Right hindlimb (tissue), 1 donor: ENCODE results near the gene GIMAP2.
A peak's percentile ranks its signal among the peaks of the same experiment; 100 is the strongest.
"Not testable (repeated sequence)": the region's sequence is repeated elsewhere in the genome, so short reads cannot be mapped to it uniquely, and the experiment has no call there.

ENCODE experiments used
- DNase-seq: peaks from one replicate; pipeline ENCODE4 v3.0.0-alpha.2; 2018

The GIMAP2 gene

DNA sequence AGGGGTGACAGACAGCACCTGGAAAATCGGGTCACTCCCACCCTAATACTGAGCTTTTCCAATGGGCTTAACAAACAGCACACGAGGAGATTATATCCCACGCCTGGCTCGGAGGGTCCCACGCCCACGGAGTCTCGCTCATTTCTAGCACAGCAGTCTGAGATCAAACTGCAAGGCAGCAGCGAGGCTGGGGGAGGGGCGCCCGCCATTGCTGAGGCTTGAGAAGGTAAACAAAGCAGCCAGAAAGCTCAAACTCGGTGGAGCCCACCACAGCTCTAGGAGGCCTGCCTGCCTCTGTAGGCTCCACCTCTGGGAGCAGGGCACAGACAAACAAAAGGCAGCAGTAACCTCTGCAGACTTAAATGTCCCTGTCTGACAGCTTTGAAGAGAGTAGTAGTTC is 6.9 kb upstream of the GIMAP2 start:
- not testable (repeated sequence) for DNase-seq

DNA sequence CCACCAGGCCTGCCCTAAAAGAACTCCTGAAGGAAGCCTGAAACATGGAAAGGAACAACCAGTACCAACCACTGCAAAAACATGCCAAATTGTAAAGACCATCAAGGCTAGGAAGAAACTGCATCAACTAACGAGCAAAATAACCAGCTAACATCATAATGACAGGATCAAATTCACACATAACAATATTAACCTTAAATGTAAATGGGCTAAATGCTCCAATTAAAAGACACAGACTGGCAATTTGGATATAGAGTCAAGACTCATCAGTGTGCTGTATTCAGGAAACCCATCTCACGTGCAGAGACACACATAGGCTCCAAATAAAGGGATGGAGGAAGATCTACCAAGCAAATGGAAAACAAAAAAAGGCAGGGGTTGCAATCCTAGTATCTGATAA is 5.1 kb upstream of the GIMAP2 start:
- not testable (repeated sequence) for DNase-seq

GRCh38 chr7:150686030-150686631 is 625 bp downstream of the GIMAP2 start:
- no peak for DNase-seq

DNA sequence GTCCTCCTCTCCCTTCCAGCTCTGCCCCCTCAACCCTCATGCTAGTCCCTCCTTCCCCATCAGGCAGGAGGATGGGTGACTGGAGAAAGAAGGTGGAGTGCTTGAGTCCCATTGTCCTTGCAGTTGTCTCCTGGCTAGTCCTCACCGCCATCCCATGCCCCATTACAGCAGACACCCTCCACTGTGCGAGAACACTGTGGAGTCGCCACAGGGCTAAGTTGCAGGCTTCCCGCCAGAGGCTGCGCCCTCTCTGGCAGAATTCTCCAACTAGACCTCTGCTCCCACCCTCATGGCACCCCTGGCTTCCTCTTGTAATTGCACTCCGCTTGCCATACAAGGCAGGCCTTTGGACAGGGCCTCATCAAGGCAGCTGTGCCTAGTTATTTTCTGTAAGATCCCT is 3.1 kb downstream of the GIMAP2 start:
- no peak for DNase-seq

DNA sequence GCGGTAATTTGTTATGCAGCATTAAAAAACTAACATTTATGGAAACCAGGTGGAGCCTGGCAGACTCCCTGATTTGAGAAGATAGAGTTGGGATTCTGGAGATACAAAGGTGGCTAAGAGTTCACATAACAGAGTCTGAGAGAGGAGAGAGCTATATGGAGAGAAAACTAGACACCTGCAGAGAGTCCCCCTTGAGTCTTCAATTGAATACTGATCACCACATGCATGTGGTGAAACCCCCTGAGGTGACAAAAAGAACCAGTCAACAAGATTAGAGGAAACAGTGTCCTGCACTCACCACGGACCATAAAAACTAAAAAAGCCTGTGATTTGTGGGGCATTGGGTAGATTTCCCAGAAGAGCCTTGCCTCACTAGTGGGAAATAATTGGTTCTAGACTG is 10.1 kb downstream of the GIMAP2 start:
- DNase-seq = no peak

GRCh38 chr7:150703209-150703608 is 17.7 kb downstream of the GIMAP2 start:
- DNase-seq = no peak

DNA sequence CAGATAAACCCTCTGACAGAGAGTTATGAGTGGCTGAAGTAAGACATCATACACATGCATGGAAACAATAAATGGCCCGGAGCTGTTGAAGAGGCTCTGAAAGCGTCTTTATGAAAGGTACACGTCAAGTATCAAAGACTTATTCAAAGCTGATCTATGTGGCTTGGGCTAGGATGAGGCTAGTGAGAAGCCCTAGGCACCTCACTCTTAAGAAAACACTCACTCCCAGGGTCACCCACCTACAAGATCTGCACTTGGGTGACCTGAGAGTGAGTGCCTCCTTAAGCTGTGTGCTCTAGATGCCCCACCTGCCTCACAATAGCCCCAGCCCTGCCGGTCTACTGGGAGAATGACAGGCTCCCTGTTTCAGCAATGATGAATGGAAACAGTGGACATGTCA is 29.8 kb downstream of the GIMAP2 start:
- DNase-seq = no peak

DNA sequence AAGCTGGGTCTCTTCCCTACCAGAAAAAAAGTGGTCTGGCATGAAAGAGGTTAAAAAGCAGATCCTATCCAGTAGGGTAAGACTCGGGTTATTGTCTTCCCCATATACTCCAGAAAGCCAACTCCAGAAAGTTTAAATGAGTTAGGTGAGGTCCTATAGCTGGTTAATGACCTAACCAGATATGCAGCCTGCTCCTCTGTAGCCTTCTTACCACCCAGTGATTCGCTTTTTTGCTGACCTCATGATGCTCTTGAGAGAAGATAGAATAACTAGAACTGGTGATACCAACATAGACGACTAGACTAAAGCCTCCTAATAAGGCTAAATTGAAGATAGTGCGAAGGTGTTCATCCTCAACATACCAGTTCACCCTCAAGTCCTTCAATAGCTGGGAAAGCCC is 30.2 kb downstream of the GIMAP2 start:
- no peak for DNase-seq

GRCh38 chr7:150716368-150716767 is 30.9 kb downstream of the GIMAP2 start, which contains the start of gene GIMAP1:
GIMAP1 (plus strand) TSS chr7:150716613; CDS start chr7:150719048, 2,435 bp downstream.
- peak; percentile 27 for DNase-seq

GRCh38 chr7:150716939-150717338 is 31.4 kb downstream of the GIMAP2 start:
- DNase-seq = no peak

GRCh38 chr7:150717814-150718420 is 32.4 kb downstream of the GIMAP2 start:
- DNase-seq = no peak

DNA sequence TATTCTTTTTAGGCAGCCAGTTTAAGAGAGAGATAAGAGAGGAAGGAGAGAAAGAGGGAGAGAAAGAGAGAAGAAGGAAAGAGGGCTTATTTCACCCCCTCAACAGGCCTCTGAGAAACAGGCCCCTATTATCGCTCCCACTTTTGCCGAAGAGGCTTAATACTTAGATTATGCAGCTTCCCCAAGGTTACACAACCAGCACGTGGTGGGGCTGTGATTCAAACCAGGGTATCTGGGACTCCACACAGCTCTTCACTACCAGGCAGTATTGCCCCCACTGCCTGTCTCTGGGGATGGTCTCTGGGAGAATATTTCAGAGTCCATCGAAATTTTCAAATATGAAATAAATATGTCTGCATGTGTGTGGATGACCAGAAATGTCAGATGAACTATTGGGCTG is 33.9 kb downstream of the GIMAP2 start:
- no peak for DNase-seq

- DNase-seq = no peak
Observed at GRCh38 chr7:150719960-150720891, 34.7 kb downstream of the GIMAP2 start.

- DNase-seq = no peak
Observed at GRCh38 chr7:150721970-150722373, 36.5 kb downstream of the GIMAP2 start.

GRCh38 chr7:150722431-150722931 is 37.0 kb downstream of the GIMAP2 start:
- DNase-seq = no peak

- no peak for DNase-seq
Observed at GRCh38 chr7:150723467-150723866, 38.0 kb downstream of the GIMAP2 start.

DNA sequence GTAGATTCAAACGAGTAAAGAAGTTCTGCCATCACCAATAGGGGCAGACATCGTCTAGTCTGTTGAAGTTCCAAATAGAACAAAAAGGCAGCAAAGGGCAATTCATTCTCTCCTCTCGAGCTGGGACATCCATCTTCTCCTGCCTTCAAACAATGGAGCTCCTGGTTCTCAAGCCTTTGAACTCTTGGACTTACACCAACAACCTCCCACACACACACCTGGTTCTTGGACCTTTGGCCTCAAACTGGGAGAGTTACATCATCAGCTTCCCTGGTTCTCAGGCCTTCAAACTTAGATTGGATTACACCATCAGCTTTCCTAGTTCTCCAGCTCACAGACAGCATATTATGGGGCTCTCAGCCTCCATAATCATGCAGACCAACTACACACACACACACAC is 41.9 kb downstream of the GIMAP2 start:
- no peak for DNase-seq

GRCh38 chr7:150728011-150728410 is 42.5 kb downstream of the GIMAP2 start:
- DNase-seq = no peak

- no peak for DNase-seq
Observed at GRCh38 chr7:150728609-150729008, 43.1 kb downstream of the GIMAP2 start.

DNA sequence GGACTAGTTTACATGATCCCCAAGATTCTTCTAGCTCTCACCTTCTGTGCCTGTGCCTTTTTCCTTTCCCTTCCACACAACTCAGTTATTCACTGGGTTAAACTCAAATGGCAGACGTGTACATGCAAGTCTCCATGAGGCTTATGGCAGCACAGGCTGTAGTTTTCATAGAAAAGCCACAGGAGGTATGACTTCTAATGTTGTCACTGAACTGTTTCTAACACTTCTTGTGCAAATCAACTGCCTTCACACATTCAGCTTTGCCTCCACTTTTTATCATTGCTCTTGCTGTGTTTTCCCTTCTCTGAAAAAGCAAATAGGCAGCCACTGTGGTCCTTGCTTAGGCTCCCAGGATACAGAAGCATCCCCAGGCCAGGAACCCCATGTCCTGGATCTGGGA is 46.4 kb downstream of the GIMAP2 start:
- DNase-seq = no peak

DNA sequence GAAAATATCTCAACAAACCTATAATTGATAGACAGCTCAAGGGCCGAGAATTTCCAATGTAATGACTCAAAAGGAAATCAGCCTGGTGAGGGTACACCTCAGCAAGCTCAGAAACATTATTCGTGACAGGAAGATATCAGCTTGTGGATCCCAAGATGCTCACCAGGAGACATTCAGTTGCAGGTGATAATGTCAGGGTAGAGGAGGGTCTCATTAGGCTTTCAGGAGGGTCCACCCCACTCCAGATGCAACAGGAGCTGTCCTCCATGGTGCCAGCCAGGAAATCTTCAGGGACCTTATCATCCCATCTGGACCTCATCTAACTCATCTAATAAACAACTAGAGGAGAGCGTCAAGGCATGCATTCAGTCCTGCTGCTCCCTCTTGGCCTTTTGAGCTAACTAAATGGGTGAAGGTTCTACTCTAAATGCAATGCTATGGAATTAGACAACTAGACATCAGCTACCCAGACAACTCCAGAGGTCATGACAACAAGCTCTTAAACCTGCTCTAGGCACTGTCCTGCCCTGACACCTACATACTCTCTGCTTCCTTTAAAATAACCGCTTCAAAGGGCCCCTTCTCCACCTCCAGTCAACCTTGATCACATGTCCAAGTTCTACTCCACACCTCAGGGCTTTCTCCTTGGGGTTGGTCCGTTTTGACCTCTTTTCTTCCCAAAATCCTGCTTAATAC is 47.4 kb downstream of the GIMAP2 start:
- no peak for DNase-seq

DNA sequence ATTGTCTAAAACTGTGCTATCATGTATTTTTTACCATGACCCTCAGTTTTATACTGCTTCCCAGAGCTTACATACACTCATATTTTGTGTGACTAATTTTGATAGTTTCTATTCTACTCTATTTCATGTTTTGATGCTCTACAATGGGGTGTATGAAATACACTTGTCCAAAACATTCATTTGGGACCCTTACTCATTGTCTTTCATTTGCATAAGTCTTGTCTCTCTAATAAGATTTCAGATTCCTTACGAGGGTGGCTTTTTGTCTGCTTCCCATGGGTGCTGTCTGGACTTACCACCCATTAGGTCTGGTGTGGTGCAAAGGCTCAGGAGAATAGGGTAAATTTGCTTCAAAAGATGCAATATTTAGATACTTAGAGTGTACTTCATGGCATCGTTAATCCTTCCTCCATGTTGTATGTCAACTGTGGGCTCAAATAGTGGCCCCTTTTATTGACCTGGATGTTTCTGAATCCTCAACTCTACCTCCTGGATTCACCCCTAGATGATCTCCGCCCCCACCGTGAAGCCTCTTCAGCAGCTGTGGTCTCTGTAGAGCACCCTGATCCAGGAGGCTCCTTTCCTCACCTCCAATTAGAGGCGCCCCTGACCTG is 48.1 kb downstream of the GIMAP2 start:
- DNase-seq = no peak

DNA sequence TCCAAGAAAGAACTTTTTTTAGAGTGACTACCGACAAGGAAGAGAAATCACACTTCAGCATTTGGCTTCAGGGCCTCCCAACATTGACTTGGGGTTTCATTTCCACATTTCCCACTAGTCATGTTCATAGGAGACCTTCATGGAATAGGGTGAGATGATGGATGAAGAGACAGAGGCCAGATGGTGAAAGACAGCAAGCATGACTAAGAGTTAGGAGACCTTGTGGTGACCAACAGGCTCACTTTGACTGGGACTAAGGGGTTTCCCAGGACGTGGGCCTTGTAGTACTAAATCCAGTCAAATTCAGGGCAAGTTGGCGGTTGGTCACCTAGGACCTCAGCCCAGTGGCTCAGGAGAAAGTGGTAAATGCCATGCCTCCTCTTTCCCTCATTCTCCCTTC is 48.7 kb downstream of the GIMAP2 start:
- no peak for DNase-seq
